Urinary bladder (tissue), 4 donors: ENCODE measurements around the gene ACAN. TPM values are rescaled to one million over a fixed set of nuclear protein-coding genes. Genes with fewer than 3 reads are reported as not detected.
"Not testable (repeated sequence)": the region's sequence is repeated elsewhere in the genome, so short reads cannot be mapped to it uniquely, and the experiment has no call there.

Source experiments
- DNase-seq: peaks from one replicate; pipeline ENCODE4 v3.0.0-alpha.2; 2015; ENCODE audit errors: extremely low spot score
- H3K27ac ChIP-seq: one replicate; pipeline ENCODE4 v1.5.1; 2013; ENCODE audit warnings: low read depth, mild to moderate bottlenecking, moderate library complexity
- H3K36me3 ChIP-seq: one replicate; pipeline ENCODE4 v1.6.1; 2013; ENCODE audit warnings: mild to moderate bottlenecking, moderate library complexity; ENCODE audit not compliant: insufficient read depth
- H3K4me1 ChIP-seq: one replicate; pipeline ENCODE4 v1.6.1; 2013; ENCODE audit warnings: mild to moderate bottlenecking, moderate library complexity; ENCODE audit not compliant: insufficient read depth
- H3K4me3 ChIP-seq: one replicate; pipeline ENCODE4 v1.5.1; 2013; ENCODE audit warnings: low read depth, low read length
- WGBS: extraction: QIAGEN DNeasy Blood & Tissue Kit; methylation state at CpG from one replicate; pipeline ENCODE4 v1.1.7; 2013; 5-methylcytosine and 5-hydroxymethylcytosine counted together
- polyA plus RNA-seq: library from polyadenylated mRNA; stranded (reverse); fragments of 200-250 nt; gene quantifications from one replicate; pipeline ENCODE4 v1.2.3, GENCODE V29; 2013
- total RNA-seq: library from RNA; depleted of rRNA; stranded (reverse); fragments of >200 nt; gene quantifications from one replicate; pipeline ENCODE4 v1.2.3, GENCODE V29; 2014
- donor health status: healthy with polysubstance abuse.
- donor health status: healthy.

Gene ACAN
- total and polyA plus RNA-seq, 2 donors, result 0.71 to 5.0 TPM

DNA sequence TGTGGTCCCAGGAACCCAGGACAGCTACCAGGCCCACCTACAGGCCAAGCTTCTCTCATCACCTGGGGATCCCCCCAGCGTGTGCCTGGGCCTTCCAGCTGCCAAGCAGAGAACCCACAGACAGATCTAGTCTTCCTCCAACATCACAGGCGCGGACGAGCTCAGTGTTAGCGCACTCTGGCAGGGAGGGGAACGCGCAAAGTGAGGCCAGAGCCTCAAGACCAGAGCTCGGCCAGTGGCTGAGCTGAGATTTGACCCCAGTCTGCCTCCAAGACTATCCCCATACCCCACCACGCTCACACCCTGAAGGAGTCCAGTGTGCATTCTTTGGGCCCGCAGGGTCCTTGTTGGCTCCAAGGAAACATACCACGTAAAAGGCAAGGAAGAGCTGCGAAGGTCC lies 104.9 kb downstream of the ACAN start:
- Histone ChIP-seq H3K27ac (no peak overlapping the region), H3K4me3 (no peak overlapping the region), H3K36me3 (no peaks in the 10 kb centered on the region), H3K4me1 (no peaks in the 10 kb centered on the region)
- WGBS, result 92% methylated on average over 12 of the region's 12 CpGs
- DNase-seq, result no peak

DNA sequence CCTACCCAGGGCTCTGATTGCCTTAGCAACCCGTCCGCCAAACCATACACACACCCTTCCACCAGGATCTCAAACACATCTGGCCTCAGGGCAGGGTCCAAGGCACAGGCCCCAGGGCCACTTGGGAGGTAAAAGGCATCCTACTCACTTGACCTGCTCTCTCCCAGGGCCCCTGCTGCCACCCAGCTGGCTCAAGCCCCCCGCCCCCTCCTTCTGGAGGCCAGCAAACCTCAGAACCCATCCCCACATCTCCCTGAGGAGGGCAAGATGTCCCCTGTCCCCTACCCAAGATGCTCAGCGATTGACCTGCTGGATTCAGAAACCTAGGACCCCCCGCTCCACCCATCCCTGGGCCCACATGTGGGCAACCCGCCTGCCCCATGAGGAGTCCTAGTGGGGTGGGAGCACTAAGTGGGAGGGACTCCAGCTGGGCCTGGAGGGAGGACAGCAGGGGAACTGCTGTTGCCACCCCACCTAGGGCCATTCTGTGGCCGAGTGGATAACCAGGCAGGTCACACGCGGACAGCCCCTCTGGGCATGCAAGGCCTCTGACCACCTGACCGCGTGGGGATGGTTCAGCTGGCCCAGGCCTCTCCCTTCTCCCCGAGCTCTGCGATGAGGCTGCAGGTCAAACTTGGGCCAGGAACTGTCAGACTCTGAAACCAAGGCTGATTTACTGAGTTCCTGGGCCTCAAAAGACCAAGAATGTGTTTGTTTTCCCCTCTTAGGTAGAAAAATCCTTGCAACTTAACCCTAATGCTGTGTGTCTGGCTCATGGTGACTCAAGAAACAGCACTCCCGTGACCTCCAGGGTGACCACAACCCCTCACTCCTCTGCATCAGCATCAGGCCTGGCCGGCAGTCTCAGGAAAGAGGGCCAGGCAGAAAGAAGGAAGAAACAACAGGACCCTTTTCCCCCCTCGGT lies 105.7 kb downstream of the ACAN start:
- H3K4me1 ChIP-seq, result no peaks in the 10 kb centered on the region
- H3K4me3 ChIP-seq, result no peak overlapping the region
- 90% methylated on average over 16 of the region's 16 CpGs for WGBS
- no peak for DNase-seq
- H3K36me3 ChIP-seq, result no peaks in the 10 kb centered on the region
- no peak overlapping the region for H3K27ac ChIP-seq

DNA sequence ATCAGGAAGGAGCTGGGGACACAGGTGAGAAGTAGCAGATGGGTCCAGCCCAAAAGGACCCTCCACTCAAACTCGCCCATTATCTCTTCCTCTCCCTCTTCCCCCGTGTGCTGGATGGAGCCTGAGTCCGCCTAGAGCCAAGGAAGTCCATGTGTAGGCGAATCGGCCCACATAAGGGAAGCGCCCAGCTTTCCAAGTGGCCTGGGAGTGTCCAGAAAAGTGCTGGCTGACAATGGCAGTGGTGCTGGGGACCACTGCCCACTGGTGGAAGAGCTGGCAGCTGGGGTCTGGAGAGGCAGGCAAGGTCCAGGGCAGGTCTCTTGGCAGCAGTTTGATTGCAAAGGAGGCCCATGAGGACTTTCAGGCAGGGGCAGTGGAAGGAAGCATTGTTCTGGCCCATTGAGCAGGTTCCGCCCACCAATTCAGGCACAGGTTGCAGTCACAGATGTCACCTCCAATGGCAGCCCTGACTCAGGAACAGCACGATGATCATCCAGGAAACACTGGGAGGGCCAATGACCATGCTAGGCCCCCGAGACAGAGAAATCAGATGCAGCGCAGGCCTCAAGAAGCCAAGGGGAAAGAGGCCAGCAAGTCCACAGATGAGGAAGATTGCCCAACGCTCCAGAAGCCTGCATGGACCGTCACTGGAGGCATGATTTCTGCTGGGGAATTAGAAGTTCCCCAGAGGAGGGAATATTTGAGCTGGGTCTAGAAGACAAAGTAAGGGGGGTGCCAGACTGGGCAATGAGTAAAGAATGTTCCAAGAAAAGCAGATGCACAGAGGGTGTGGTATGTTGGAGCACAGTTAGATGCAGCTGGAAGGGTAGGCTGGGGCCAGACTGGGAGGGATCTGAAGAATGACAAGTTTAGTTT lies 107.0 kb downstream of the ACAN start:
- DNase-seq, result no peak
- Histone ChIP-seq H3K4me3 (no peak overlapping the region), H3K4me1 (no peaks in the 10 kb centered on the region), H3K36me3 (no peaks in the 10 kb centered on the region), H3K27ac (no peak overlapping the region)
- WGBS, result 80% methylated on average over 12 of the region's 12 CpGs

DNA sequence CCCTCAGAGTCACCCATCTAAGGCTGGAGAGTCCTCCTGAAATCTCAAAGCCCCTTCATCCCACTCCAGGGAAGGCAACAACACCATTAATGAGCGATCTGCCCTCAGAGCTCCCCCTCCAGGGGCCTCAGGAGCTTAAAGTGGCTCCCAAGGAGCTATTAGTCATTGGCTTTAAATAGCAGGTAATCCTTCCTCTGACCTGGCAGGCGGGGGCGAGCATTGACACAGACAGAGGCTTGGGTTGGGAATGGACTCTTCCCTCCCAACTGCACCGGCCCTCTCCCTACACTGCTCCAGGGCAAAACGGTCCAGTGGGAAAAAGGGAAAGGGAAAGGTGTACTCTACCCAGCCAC lies 108.5 kb downstream of the ACAN start:
- 80% methylated on average over 5 of the region's 5 CpGs for WGBS
- Histone ChIP-seq H3K4me3 (peak overlapping the region; percentile 76), H3K4me1 (peaks cover 1% of the 10 kb centered on the region), H3K27ac (no peak overlapping the region), H3K36me3 (no peaks in the 10 kb centered on the region)
- DNase-seq, result no peak

DNA sequence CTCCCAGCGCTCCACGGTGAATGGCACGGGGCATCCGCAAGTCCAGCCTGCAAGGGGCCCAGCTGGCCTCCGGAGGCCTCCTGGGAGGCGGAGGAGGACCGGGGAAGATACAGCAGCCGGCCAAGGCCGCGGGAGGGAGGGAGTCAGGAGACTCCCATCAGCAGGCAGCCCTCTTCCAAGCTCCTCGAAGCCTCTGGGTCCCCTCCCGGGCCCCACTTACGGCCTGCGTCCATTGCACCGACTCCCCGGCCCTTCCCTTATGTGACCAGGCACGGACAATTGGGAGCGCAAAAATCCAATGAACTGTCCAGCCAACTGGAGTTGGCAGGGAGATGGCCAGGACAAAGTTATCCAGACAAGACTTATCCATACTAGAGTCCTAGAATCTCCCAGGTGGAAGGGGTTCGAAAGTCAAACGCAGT lies 109.3 kb downstream of the ACAN start:
- H3K4me1 ChIP-seq, result peaks cover 1% of the 10 kb centered on the region

DNA sequence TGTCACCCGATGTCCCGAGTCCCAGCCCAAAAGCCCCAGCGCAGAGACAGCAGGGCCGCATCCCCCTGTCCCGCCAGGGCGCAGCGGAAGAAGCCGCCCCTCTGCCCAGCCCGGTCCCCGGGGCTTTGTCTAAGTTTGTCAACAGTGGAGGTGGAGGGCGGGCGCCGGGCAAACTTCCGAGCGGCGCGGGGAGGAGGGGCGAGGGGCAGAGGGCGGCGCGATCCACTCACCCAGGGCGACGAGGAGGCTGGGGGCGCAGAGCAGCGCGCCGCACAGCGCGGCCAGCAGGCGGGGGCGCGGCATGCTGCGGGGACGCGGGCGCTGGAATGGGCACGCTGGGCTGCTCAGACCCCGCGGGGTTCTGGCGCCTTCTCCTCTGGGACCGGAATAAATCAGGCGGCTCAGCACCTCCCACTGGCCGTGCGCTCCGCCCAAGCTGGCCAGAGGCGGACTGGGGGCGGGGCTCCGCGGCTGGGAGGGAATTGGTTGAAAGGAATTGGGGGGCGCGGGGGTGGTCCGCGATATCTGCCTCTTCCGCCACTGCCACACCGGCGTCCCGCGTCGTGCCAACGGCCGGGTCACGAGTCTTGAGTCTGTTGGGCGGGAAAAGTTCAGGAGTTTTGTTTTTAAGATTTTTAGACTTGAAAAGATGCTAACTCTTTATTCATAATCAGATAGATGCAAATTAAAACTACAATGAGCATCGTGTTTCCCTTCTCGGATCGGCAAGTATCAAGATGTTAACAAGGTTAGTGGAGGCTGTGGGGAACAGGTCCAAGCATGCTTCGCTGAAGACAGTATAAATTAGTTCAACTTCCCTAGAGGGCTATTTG lies 110.0 kb downstream of the ACAN start, which contains the start of gene MFGE8:
Gene MFGE8 (minus strand): TSS at position 363 of the 833 bp plus-strand sequence. CDS start 60 bp downstream, at position 303.
- no peaks in the 10 kb centered on the region for H3K36me3 ChIP-seq
- under 1% methylated on average over 67 of the region's 67 CpGs for WGBS
- peaks cover 1% of the 10 kb centered on the region for H3K4me1 ChIP-seq
- no peak for DNase-seq
- H3K4me3 ChIP-seq, result peak within 1 kb of the TSS; percentile 76
- peak within 1 kb of the TSS; percentile 80 for H3K27ac ChIP-seq

More for the DNA sequence above, 109.3 kb downstream of the ACAN start:
- DNase-seq, result no peak
- 11% methylated on average over 20 of the region's 20 CpGs for WGBS
- Histone ChIP-seq H3K4me3 (peak overlapping the region; percentile 76), H3K36me3 (no peaks in the 10 kb centered on the region), H3K27ac (no peak overlapping the region)

DNA sequence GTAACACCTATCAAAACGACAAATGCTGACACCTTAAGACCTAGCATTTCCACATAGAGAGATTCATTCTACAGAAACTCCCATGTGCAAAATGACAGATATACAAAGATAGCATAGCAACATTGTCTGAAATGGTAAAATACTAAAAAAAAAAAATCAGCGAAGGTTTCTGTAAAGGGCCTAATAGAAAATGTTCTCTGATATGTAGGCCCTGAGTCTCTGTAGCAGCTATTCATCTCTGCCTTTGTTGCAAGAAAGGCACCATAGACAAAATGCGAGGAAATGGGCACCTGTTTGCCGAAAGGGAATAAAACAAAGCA lies 110.6 kb downstream of the ACAN start:
- H3K4me3 ChIP-seq, result no peak overlapping the region
- H3K4me1 ChIP-seq, result peaks cover 1% of the 10 kb centered on the region
- no peak overlapping the region for H3K27ac ChIP-seq
- DNase-seq, result no peak
- 72% methylated on average over 4 of the region's 4 CpGs for WGBS
- no peaks in the 10 kb centered on the region for H3K36me3 ChIP-seq

DNA sequence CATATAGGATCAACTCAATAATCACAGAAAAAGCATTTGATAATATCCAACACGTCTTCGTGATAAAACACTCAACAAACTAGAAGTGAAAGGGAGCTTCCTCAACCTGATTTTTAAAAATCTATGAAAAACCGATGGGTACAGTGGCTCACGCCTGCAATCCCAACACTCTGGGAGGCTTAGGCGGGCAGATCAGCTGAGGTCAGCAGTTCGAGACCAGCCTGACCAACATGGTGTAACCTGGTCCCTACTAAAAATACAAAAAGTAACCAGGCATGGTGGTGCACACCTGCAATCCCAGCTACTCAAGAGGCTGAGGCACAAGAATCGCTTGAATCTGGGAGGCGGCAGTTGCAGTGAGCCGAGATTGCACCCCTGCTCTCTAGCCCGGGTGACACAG lies 112.1 kb downstream of the ACAN start:
- H3K36me3 ChIP-seq, result no peaks in the 10 kb centered on the region
- 93% methylated on average over 10 of the region's 10 CpGs for WGBS
- no peak for DNase-seq
- H3K27ac ChIP-seq, result no peak overlapping the region
- peaks cover 1% of the 10 kb centered on the region for H3K4me1 ChIP-seq
- no peak overlapping the region for H3K4me3 ChIP-seq

DNA sequence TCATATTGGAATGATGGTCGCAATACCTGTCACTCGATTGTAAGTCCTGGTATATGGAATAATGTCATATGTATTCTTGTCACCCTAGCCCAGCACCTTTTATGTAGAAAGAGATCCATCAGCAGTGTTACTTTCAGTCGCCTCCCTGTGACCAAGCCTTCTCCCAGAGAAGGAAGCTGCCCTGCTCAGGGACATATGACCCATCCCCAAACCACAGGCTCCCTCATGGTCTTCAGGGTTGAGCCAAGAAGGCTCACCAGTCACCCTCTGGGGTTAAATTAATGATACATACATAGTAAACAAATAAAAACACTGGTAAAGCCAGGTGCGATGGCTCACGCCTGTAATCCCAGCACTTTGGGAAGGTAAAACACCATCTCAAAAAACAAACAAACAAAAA lies 114.5 kb downstream of the ACAN start:
- Histone ChIP-seq H3K4me3 (no peak overlapping the region), H3K4me1 (peaks cover 1% of the 10 kb centered on the region), H3K36me3 (no peaks in the 10 kb centered on the region), H3K27ac (no peak overlapping the region)
- DNase-seq, result no peak
- WGBS, result 88% methylated on average over 5 of the region's 5 CpGs

DNA sequence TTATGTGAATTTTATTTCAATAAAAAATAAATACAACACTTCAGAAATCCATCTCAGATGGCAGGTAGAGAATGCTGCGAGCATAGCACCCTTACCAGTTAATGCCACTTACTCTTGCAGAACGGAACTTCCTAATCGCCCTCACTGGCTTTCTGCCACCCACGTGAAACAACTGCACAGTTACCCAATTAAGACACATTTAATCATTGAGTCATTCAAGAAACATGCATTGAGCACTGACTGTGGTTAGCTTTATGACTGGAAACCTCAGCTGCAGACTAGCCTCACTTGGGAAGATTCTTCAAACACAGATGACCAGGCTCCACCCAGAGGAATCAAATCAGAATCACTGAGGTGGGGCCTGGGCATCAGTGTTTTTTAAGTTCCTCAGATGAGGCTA lies 115.5 kb downstream of the ACAN start:
- 29% methylated on average over 4 of the region's 4 CpGs for WGBS
- no peak overlapping the region for H3K4me3 ChIP-seq
- no peaks in the 10 kb centered on the region for H3K36me3 ChIP-seq
- no peak for DNase-seq
- peaks cover 1% of the 10 kb centered on the region for H3K4me1 ChIP-seq
- no peak overlapping the region for H3K27ac ChIP-seq

DNA sequence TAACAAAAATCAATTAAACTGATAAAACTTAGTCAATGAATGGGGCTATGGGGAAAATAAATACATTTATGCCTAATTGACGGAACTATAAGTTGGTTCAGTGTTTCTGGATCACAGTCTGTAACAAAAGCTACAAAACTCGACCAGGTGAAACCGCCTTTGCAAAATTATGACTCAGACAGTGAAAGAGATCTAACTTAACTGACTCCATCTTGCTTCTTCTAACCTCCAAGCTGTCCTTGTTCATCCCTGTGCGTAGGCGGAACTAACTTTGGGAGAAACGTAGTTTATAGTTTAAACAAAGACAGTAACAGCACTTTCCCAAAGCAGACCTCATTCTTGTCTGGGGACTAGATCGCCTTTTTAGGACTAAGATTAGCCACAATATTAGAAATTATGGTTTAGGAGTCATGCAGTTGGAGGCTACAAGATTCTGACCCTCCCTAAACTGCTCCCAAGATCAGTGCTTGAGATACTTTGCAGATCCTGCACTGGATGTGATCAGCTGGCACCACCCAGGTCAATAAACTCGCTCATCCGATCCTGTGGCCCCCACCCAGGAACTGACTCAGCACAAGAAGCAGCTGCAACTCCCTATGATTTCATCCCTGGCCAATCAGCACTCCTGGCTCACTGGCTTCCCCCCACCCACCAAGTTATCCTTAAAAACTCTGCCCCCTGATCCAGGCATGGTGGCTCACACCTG lies 117.1 kb downstream of the ACAN start:
- Histone ChIP-seq H3K4me1 (peaks cover 1% of the 10 kb centered on the region), H3K4me3 (no peak overlapping the region), H3K27ac (no peak overlapping the region), H3K36me3 (no peaks in the 10 kb centered on the region)
- WGBS, result 68% methylated on average over 9 of the region's 9 CpGs
- no peak for DNase-seq

DNA sequence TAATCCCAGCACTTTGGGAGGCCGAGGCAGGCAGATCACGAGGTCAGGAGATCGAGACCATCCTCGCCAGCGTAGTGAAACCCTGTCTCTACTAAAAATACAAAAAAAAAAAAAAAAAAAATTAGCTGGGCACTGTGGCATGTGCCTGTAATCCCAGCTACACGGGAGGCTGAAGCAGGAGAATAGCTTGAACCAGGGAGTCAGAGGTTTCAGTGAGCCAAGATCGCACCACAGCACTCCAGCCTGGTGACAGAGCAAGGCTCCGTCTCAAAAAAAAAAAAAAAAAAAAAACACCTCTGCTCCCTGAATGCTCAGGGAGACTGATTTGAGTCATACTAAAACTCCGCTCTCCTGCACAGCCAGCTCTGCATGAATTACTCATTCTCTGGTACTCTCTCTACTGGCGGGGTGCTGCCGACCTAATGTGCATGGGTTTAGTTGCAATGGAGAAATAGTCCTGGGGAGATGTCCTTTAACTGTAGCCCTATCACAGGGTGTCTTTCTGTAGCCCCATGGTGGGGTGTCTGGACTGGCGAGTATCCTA lies 117.7 kb downstream of the ACAN start:
- not testable (repeated sequence) for H3K27ac ChIP-seq, H3K36me3 ChIP-seq, H3K4me3 ChIP-seq, H3K4me1 ChIP-seq, DNase-seq
- WGBS, result 90% methylated on average over 12 of the region's 12 CpGs
